H1 (cell line): Measurements from ENCODE around the gene CHCHD6. TPM values are rescaled to one million over a fixed set of nuclear protein-coding genes. Genes with fewer than 3 reads are reported as not detected.

Experiments used
- CTCF ChIA-PET: fragments of 300-600 bp; sonication (Branson Sonifier 250); formaldehyde crosslinking; loops from one replicate; lab custom pipeline; 2021; ENCODE audit not compliant: partially characterized antibody; lab: Charles Lee
- POLR2A ChIA-PET: fragments of 300-600 bp; sonication (Branson Sonifier 250); formaldehyde crosslinking; loops from one replicate; lab custom pipeline; 2021; ENCODE audit warnings: inconsistent platforms; ENCODE audit not compliant: partially characterized antibody; lab: Charles Lee
- DNase-seq, 2 experiments: peaks; one replicate each; pipeline versions ENCODE4 v3.0.0 to v3.0.0-alpha.2; 2010 to 2022; ENCODE audit warnings: low spot score in 2 of 2, low read depth in 1 of 2, mixed read lengths in 1 of 2
- FAIRE-seq: peaks from 2 replicates; lab custom pipeline; 2011; peaks lifted over from hg19 to GRCh38; lab: Jason Lieb, UNC
- H2AFZ ChIP-seq: 2 replicates; pipeline ENCODE4 v1.8.1; 2012; ENCODE audit warnings: low read length, inconsistent platforms
- H2AK5ac ChIP-seq: 2 replicates; pipeline ENCODE4 v1.6.1; 2013; ENCODE audit warnings: low read depth, low read length
- H2BK120ac ChIP-seq: replicated peaks from 2 replicates; pipeline ENCODE3; 2013; ENCODE audit warnings: low read depth, low read length, inconsistent platforms
- H2BK12ac ChIP-seq: 2 replicates; pipeline ENCODE4 v1.6.1; 2013; ENCODE audit warnings: low read depth, low read length
- H2BK15ac ChIP-seq: 2 replicates; pipeline ENCODE4 v1.6.1; 2013; ENCODE audit warnings: low read length
- H2BK20ac ChIP-seq: 2 replicates; pipeline ENCODE4 v1.6.1; 2013; ENCODE audit warnings: low read length
- H2BK5ac ChIP-seq: 2 replicates; pipeline ENCODE4 v1.6.1; 2013; ENCODE audit warnings: low read depth, low read length
- H3K14ac ChIP-seq: 2 replicates; pipeline ENCODE4 v1.6.1; 2013; ENCODE audit warnings: inconsistent platforms; ENCODE audit not compliant: insufficient read length
- H3K18ac ChIP-seq: 2 replicates; pipeline ENCODE4 v1.6.1; 2013; ENCODE audit warnings: low read length; ENCODE audit errors: extremely low read depth
- H3K23ac ChIP-seq: 2 replicates; pipeline ENCODE4 v1.6.1; 2013; ENCODE audit warnings: inconsistent platforms; ENCODE audit not compliant: insufficient read length
- H3K23me2 ChIP-seq: 2 replicates; pipeline ENCODE4 v1.6.1; 2013; ENCODE audit warnings: low read depth, low read length
- H3K27ac ChIP-seq: 2 replicates; pipeline ENCODE4 v1.6.1; 2011; ENCODE audit warnings: low read depth, low read length, inconsistent platforms
- H3K27me3 ChIP-seq, 4 experiments: replicated peaks in 1 of 4; 1 replicate in 1 of 4; 2 replicates in 3 of 4; pipeline versions ENCODE4 v1.6.1 to v1.8.1; 2011 to 2013; ENCODE audit warnings: low read length in 3 of 4, mild to moderate bottlenecking in 3 of 4, inconsistent platforms in 2 of 4, mixed read lengths in 2 of 4, moderate library complexity in 1 of 4; ENCODE audit not compliant: control insufficient read depth in 3 of 4, insufficient read depth in 3 of 4; ENCODE audit errors: extremely low read depth in 1 of 4
- H3K36me3 ChIP-seq, 4 experiments: 2 replicates each; pipeline versions ENCODE4 v1.6.1 to v1.8.1; 2011 to 2013; ENCODE audit warnings: mild to moderate bottlenecking in 4 of 4, low read length in 3 of 4, moderate library complexity in 2 of 4, control low read depth in 1 of 4, inconsistent platforms in 1 of 4; ENCODE audit not compliant: insufficient read depth in 4 of 4, control insufficient read depth in 2 of 4
- H3K4ac ChIP-seq: replicated peaks from 2 replicates; pipeline ENCODE3; 2013; ENCODE audit warnings: low read length, low read depth, mixed read lengths, inconsistent platforms; ENCODE audit not compliant: insufficient read length
- H3K4me1 ChIP-seq, 4 experiments: replicated peaks in 1 of 4; 1 replicate in 1 of 4; 2 replicates in 3 of 4; pipeline versions ENCODE4 v1.6.1 to v1.8.1; 2011 to 2013; ENCODE audit warnings: low read length in 3 of 4, inconsistent platforms in 2 of 4, mixed read lengths in 1 of 4; ENCODE audit not compliant: insufficient read depth in 4 of 4, control insufficient read depth in 3 of 4
- H3K4me2 ChIP-seq, 2 experiments: 2 replicates each; pipeline versions ENCODE4 v1.6.1 to v1.8.1; 2011 to 2013; ENCODE audit warnings: low read depth in 2 of 2, low read length in 2 of 2, control low read depth in 1 of 2, inconsistent platforms in 1 of 2, mild to moderate bottlenecking in 1 of 2; ENCODE audit not compliant: insufficient read depth in 1 of 2
- H3K4me3 ChIP-seq, 4 experiments: fragments of 200-600, 300-600 bp in 1 of 4; sonication (generic), shearing (Covaris generic), sonication (Bioruptor Twin) in 1 of 4; 2 replicates each; pipeline versions ENCODE4 v1.5.1 to v1.8.1; 2011 to 2016; ENCODE audit warnings: low read length in 4 of 4, low read depth in 3 of 4, control low read depth in 2 of 4, inconsistent platforms in 2 of 4, mild to moderate bottlenecking in 2 of 4, mixed read lengths in 1 of 4, moderate library complexity in 1 of 4; ENCODE audit not compliant: insufficient read depth in 2 of 4; ENCODE audit errors: extremely low read depth in 1 of 4
- H3K56ac ChIP-seq: replicated peaks from 2 replicates; pipeline ENCODE3; 2013; ENCODE audit warnings: low read depth, mild to moderate bottlenecking, mixed read lengths, low read length, inconsistent platforms; ENCODE audit not compliant: insufficient read length
- H3K79me1 ChIP-seq: 2 replicates; pipeline ENCODE4 v1.6.1; 2013; ENCODE audit warnings: low read depth, low read length, control low read depth
- H3K79me2 ChIP-seq, 2 experiments: 2 replicates each; pipeline versions ENCODE4 v1.6.1 to v1.8.1; 2012 to 2013; ENCODE audit warnings: low read length in 2 of 2, mild to moderate bottlenecking in 2 of 2, inconsistent platforms in 1 of 2; ENCODE audit not compliant: insufficient read depth in 2 of 2, control insufficient read depth in 1 of 2
- H3K9ac ChIP-seq, 4 experiments: replicated peaks in 1 of 4; 1 replicate in 1 of 4; 2 replicates in 3 of 4; pipeline versions ENCODE4 v1.6.1 to v1.8.1; 2011 to 2013; ENCODE audit warnings: low read depth in 3 of 4, low read length in 3 of 4, control low read depth in 2 of 4, mild to moderate bottlenecking in 2 of 4, moderate library complexity in 2 of 4, inconsistent platforms in 1 of 4; ENCODE audit errors: extremely low read depth in 1 of 4
- H3K9me3 ChIP-seq, 2 experiments: 2 replicates each; pipeline versions ENCODE4 v1.6.1 to v1.8.1; 2012 to 2013; ENCODE audit warnings: mild to moderate bottlenecking in 2 of 2, moderate library complexity in 2 of 2, control low read depth in 1 of 2, inconsistent platforms in 1 of 2, low read depth in 1 of 2, low read length in 1 of 2, mixed read lengths in 1 of 2; ENCODE audit not compliant: insufficient read depth in 2 of 2
- H4K20me1 ChIP-seq, 2 experiments: replicated peaks in 1 of 2; 2 replicates each; pipeline versions ENCODE3 to v1.8.1; 2011 to 2013; ENCODE audit warnings: inconsistent platforms in 2 of 2, low read length in 2 of 2, mild to moderate bottlenecking in 1 of 2; ENCODE audit not compliant: insufficient read depth in 2 of 2, control insufficient read depth in 1 of 2
- H4K5ac ChIP-seq: 2 replicates; pipeline ENCODE4 v1.6.1; 2013; ENCODE audit warnings: low read length, low read depth, mixed read lengths, inconsistent platforms; ENCODE audit not compliant: insufficient read length
- H4K8ac ChIP-seq: 2 replicates; pipeline ENCODE4 v1.8.0; 2013; ENCODE audit warnings: mild to moderate bottlenecking, moderate library complexity, low read length, inconsistent platforms; ENCODE audit not compliant: insufficient read depth; ENCODE audit errors: extremely low read depth
- H4K91ac ChIP-seq: replicated peaks from 2 replicates; pipeline ENCODE3; 2013; ENCODE audit warnings: low read length, mixed read lengths, inconsistent platforms; ENCODE audit not compliant: insufficient read length
- WGBS, 2 experiments: shearing (Covaris generic) in 1 of 2; methylation state at CpG; one replicate each; pipeline versions ENCODE4 v1.1.6 to v1.1.7; 2013 to 2015; ENCODE audit warnings: low lambda C conversion rate in 2 of 2, mixed read lengths in 2 of 2, inconsistent platforms in 1 of 2, low coverage in 1 of 2, missing lambda C conversion rate in 1 of 2; ENCODE audit not compliant: insufficient replicate concordance in 2 of 2, insufficient coverage in 1 of 2, insufficient read length in 1 of 2; ENCODE audit errors: extremely low coverage in 1 of 2, missing lambda C conversion rate in 1 of 2; 5-methylcytosine and 5-hydroxymethylcytosine counted together
- polyA plus RNA-seq, 7 experiments: library from polyadenylated mRNA; depleted of rRNA in 3 of 7; stranded (reverse) in 5 of 7; unstranded in 2 of 7; fragments of >200 nt in 5 of 7; fragments of 200-250 nt in 2 of 7; gene quantifications; 1 replicate in 5 of 7; 2 replicates in 1 of 7; 4 replicates in 1 of 7; pipeline versions ENCODE4 v1.2.1 to v1.2.3, GENCODE V29; 2011 to 2013; ENCODE audit warnings: missing spikeins in 2 of 7, mixed read lengths in 2 of 7
- total RNA-seq: library from RNA; stranded (reverse); fragmentation: NEBNext Ultra II Directional; extraction: Animal tissue kit (Norgen Biotek cat#: 25700); gene quantifications from 2 replicates; pipeline ENCODE4 v1.2.1, GENCODE V29; 2021

CHCHD6 gene
- total and polyA plus RNA-seq, 2 of the 8 experiments (the other 6 are each of a cell fraction or from before 2014, with no cell fraction given), result 32.4 to 37.6 TPM

- DNase-seq (peak in 1 of 2 experiments; percentile 23), FAIRE-seq (no peak)
- no peak overlapping the region for H2AFZ ChIP-seq
- H3K9me3 ChIP-seq, result peaks cover 0 to 5% of the 10 kb centered on the region in 2 experiments; a peak in 2 of 4 replicates
- H2BK120ac ChIP-seq, result no peak overlapping the region
- CTCF ChIA-PET, result no interaction called here
- no peak overlapping the region for H2BK20ac ChIP-seq
- no peak overlapping the region for H4K5ac ChIP-seq
- H4K91ac ChIP-seq, result no peak overlapping the region
- POLR2A ChIA-PET, result interaction anchor here (0.8 kb wide), 1 partner anchor 15 kb away, joined by 4 read pairs; no protein-coding TSS in a partner anchor
- no peak overlapping the region for H3K4ac ChIP-seq
- H3K27me3 ChIP-seq, result no peaks in the 10 kb centered on the region
- no peak overlapping the region for H2BK12ac ChIP-seq
- no peaks in the 10 kb centered on the region; the same call in 1 of the 2 replicates for H3K79me1 ChIP-seq
- 85% methylated on average over 3 of the region's 3 CpGs; no CpG with 5 or more reads in 1 of the 2 experiments for WGBS, 2 experiments
- H3K36me3 ChIP-seq, result peaks cover 0 to 5% (median 0%) of the 10 kb centered on the region in 4 experiments; a peak in 2 of 8 replicates
- H2BK5ac ChIP-seq, result no peak overlapping the region
- no peak overlapping the region for H3K56ac ChIP-seq
- no peak overlapping the region for H3K4me3 ChIP-seq
- no peak overlapping the region for H3K18ac ChIP-seq
- no peak overlapping the region for H2BK15ac ChIP-seq
- H3K27ac ChIP-seq, result no peak overlapping the region
- no peak overlapping the region for H3K9ac ChIP-seq
- H3K23ac ChIP-seq, result no peak overlapping the region
- H3K79me2 ChIP-seq, result no peaks in the 10 kb centered on the region
- H2AK5ac ChIP-seq, result no peak overlapping the region
- peaks cover 0 to 2% of the 10 kb centered on the region in 2 experiments for H4K20me1 ChIP-seq
- H3K14ac ChIP-seq, result no peak overlapping the region
- H3K4me1 ChIP-seq, result peaks cover 0 to 3% (median 0%) of the 10 kb centered on the region in 4 experiments; a peak in 1 of 7 replicates
- H3K4me2 ChIP-seq, result no peak overlapping the region
- peaks cover 21% of the 10 kb centered on the region; the same call in 1 of the 2 replicates for H3K23me2 ChIP-seq
- H4K8ac ChIP-seq, result no peak overlapping the region
Measured at GRCh38 chr3:126866175-126866759, 162.2 kb downstream of the CHCHD6 start.
